T-helper 1 cell treated with Interleukin-12 subunit alpha and Interleukin-12 subunit beta and Interleukin-4 antibody, amounts not matched to agents 30 μg/mL and 1 μg/mL, for 36 hours (primary cell): ENCODE data around the gene PTEN.
"Not testable (repeated sequence)": the region's sequence is repeated elsewhere in the genome, so short reads cannot be mapped to it uniquely, and the experiment has no call there.

Experiments
- H3K27ac Mint-ChIP-seq: one replicate; pipeline ENCODE4 v1.8.0; 2021; ENCODE audit warnings: mild to moderate bottlenecking, mixed read lengths
- H3K27me3 Mint-ChIP-seq: one replicate; pipeline ENCODE4 v1.8.0; 2021; ENCODE audit warnings: low read depth, mixed read lengths
- H3K36me3 Mint-ChIP-seq: one replicate; pipeline ENCODE4 v1.8.0; 2021; ENCODE audit warnings: low read depth, mixed read lengths
- H3K4me1 Mint-ChIP-seq: one replicate; pipeline ENCODE4 v1.8.0; 2021; ENCODE audit warnings: low read depth, mixed read lengths
- H3K4me3 Mint-ChIP-seq: one replicate; pipeline ENCODE4 v1.8.0; 2021; ENCODE audit warnings: mild to moderate bottlenecking, moderate library complexity, mixed read lengths
- H3K9me3 Mint-ChIP-seq: one replicate; pipeline ENCODE4 v1.8.0; 2021; ENCODE audit warnings: mixed read lengths

The PTEN gene

DNA sequence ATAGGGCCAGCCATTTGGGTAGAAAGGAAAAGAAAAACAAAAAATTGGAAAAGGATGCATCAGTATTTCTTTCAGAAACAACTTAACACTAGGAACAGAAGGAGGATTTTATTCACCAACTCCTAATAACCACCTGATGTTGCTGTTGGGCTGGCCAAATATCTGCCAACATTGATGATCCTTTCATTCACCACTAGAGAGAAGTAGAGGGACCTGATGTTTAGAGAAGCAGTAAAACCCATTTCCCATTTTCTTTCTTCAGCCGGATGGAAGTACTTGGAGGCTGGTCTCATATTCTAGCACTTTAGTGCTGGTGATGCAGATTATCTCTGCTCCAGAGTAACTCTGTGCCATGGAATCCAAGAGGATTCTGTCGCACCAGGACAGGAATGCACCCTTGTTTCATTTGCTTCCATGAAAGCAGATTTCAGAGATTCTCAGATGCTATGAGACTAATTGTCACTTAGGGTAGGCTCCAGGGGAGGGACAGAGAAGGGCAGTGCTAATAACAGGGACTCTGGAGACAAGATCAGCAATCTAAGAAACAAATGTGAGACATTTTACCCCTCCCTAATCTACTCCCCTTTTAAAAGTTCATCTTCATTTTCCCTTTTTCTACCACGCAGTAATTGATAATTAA, 3.1 kb upstream of the PTEN start:
- H3K9me3 Mint-ChIP-seq: no peaks in the 10 kb centered on the region
- peaks cover 6% of the 10 kb centered on the region for H3K36me3 Mint-ChIP-seq
- H3K4me3 Mint-ChIP-seq: peak overlapping the region; percentile 19
- H3K27ac Mint-ChIP-seq: no peak overlapping the region
- peaks cover 24% of the 10 kb centered on the region for H3K4me1 Mint-ChIP-seq
- H3K27me3 Mint-ChIP-seq: peaks cover 4% of the 10 kb centered on the region

DNA sequence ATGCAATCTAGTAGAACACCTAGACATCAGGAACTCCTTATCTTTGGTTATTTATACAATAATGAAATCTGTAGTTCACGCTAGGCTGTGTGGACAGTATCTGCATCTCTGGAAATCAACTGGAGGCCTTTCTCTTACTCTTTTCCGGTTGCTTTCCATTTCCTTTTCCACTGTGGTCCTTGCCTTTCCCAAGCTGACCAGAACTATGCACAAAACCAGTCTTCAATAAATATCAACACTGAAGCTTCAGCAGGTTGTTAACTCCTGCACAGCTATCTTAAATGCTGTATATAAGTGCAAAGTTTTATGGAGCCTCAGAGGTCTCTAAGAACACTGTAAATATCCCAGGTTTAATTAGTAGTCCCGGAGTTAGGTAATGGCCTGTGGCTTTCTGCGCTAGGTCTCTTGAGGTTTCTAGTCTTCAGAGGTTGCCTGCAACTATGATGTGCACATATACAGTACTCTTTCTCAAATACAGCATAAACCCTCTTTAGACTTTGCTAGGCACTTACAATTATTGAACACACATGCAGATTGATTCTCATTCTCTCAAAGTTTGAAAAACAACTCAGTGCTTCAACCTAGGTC, 2.5 kb upstream of the PTEN start:
- H3K9me3 Mint-ChIP-seq: no peaks in the 10 kb centered on the region
- no peak overlapping the region for H3K27ac Mint-ChIP-seq
- H3K27me3 Mint-ChIP-seq: peaks cover 4% of the 10 kb centered on the region
- H3K36me3 Mint-ChIP-seq: peaks cover 12% of the 10 kb centered on the region
- peaks cover 29% of the 10 kb centered on the region for H3K4me1 Mint-ChIP-seq
- H3K4me3 Mint-ChIP-seq: peak overlapping the region; percentile 97

DNA sequence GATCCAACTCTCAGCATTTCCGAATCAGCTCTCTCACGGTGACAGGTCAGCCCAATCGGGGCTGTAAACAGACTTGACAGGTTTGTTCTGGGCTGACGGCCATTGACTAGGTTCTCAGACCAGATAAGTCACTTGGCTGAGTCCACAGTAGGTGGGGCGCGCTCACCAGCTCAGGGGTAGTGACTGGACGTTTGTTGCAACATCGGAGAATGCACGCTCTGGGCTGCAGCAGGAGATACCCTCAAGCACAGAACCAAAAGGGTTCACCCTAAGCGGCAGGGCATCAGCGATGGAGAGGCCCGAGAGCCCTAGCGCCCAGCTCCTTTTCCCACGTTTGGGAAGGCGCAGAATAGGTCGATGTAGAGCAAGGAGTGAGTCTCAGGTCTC, 1.9 kb upstream of the PTEN start:
- H3K4me3 Mint-ChIP-seq: peak overlapping the region; percentile 97
- peak overlapping the region; percentile 93 for H3K27ac Mint-ChIP-seq
- H3K4me1 Mint-ChIP-seq: peaks cover 33% of the 10 kb centered on the region
- no peaks in the 10 kb centered on the region for H3K9me3 Mint-ChIP-seq
- H3K27me3 Mint-ChIP-seq: peaks cover 4% of the 10 kb centered on the region
- peaks cover 14% of the 10 kb centered on the region for H3K36me3 Mint-ChIP-seq

DNA sequence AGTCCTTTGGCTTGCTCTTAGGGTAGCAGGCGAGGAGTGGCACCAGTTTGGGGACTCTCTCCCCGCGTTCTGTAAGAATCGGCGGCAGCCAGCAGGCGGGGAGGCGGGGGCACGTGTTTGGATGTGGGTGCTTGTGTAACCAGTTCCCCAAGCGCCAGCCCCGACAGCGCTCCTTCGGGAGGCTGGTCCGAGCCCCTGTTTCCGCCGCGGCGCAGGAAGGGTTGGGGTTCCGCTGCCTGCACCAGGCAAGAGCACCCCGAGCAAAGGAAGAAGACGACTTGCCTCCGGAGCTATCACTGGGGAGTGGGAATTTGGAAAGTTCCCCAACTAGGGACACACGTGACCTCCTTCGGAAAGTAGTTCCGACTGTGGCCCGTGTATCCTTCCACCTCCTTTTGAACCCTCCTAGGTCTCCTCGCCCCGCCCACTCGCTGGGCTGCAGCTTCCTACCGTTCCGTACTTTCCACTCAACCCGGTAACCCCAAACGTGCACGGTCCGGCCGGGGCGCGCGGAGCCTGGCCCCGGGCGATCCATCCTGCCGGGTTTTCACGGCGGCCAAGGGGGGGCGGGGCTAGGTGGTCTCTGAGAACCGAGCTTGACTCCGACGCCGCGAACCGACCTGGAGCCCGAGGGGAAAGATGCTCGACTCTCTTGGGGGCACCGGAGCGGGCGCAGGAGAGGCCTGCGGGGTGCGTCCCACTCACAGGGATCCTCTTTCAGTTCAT, 1.3 kb upstream of the PTEN start:
- peak overlapping the region; percentile 97 for H3K4me3 Mint-ChIP-seq
- H3K27ac Mint-ChIP-seq: peak overlapping the region; percentile 93
- H3K36me3 Mint-ChIP-seq: peaks cover 17% of the 10 kb centered on the region
- H3K27me3 Mint-ChIP-seq: peaks cover 4% of the 10 kb centered on the region
- no peaks in the 10 kb centered on the region for H3K9me3 Mint-ChIP-seq
- peaks cover 36% of the 10 kb centered on the region for H3K4me1 Mint-ChIP-seq

DNA sequence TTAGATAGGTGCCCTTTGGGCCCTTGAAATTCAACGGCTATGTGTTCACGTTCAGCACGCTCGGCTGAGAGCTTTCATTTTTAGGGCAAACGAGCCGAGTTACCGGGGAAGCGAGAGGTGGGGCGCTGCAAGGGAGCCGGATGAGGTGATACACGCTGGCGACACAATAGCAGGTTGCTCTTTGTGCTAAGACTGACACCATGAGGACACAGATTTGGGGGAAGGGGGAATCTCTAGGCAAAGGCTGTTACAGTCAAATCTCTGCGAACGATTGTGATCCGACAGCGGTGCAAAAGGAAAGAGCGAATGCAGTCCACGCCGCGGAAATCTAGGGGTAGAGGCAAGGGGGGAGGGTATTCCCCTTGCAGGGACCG, 759 bp upstream of the PTEN start:
- Mint-ChIP-seq H3K9me3 (no peaks in the 10 kb centered on the region), H3K27me3 (peaks cover 4% of the 10 kb centered on the region), H3K4me3 (peak overlapping the region; percentile 97), H3K36me3 (peaks cover 17% of the 10 kb centered on the region), H3K27ac (peak overlapping the region; percentile 93), H3K4me1 (peaks cover 38% of the 10 kb centered on the region)

DNA sequence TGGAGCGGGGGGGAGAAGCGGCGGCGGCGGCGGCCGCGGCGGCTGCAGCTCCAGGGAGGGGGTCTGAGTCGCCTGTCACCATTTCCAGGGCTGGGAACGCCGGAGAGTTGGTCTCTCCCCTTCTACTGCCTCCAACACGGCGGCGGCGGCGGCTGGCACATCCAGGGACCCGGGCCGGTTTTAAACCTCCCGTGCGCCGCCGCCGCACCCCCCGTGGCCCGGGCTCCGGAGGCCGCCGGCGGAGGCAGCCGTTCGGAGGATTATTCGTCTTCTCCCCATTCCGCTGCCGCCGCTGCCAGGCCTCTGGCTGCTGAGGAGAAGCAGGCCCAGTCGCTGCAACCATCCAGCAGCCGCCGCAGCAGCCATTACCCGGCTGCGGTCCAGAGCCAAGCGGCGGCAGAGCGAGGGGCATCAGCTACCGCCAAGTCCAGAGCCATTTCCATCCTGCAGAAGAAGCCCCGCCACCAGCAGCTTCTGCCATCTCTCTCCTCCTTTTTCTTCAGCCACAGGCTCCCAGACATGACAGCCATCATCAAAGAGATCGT, 598 bp downstream of the PTEN start:
- Mint-ChIP-seq H3K4me1 (peaks cover 46% of the 10 kb centered on the region), H3K27ac (peak overlapping the region; percentile 86), H3K4me3 (peak overlapping the region; percentile 95), H3K36me3 (peaks cover 24% of the 10 kb centered on the region)
- H3K9me3 Mint-ChIP-seq, H3K27me3 Mint-ChIP-seq: not testable (repeated sequence)

DNA sequence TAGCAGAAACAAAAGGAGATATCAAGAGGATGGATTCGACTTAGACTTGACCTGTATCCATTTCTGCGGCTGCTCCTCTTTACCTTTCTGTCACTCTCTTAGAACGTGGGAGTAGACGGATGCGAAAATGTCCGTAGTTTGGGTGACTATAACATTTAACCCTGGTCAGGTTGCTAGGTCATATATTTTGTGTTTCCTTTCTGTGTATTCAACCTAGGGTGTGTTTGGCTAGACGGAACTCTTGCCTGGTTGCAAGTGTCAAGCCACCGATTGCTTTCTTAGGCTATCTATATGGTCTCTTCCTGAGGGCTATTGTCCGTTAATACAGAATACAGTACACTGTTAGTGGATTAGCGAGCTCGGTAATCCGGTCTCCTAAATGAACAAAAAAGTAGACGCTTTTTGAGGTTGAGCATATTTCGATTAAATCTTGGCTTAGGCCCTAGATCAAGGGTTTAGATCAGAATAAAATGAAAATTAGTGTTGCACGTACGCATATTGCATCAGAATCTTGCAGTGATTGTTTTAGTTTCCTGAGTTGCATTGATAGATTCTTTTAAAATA, 1.2 kb downstream of the PTEN start:
- Mint-ChIP-seq H3K4me1 (peaks cover 46% of the 10 kb centered on the region), H3K9me3 (no peaks in the 10 kb centered on the region), H3K36me3 (peaks cover 27% of the 10 kb centered on the region), H3K27ac (peak overlapping the region; percentile 86), H3K4me3 (peak overlapping the region; percentile 95), H3K27me3 (peaks cover 4% of the 10 kb centered on the region)

DNA sequence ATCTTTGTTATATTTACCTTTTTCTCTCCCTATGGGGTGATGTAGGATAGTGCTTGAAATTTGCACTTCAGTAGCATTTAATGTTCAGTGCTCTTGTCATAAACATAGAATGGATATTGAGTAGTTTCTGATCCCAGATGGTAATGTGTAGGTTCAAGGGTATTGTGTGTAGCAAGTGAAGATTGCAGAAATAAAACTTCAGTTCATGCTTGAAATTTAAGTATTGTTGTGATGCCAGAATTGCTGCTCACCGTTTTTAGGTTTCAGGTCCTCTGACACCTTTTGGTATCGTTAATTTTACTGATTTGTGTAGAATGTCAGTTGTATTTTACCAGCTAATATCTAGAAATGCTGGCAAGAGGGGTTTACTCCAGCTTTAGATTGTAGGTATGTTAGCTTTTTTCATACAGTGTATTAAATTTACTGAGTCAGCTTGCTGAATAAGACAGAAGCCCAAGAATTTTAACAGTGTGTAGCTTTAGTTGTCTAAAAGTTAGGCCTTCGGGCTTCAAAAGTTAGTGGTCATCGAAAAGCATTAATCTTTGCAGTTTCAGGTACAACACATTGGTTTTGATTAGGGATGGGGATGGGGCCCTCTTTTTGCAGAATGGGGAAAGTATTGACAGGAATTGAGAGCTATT, 1.9 kb downstream of the PTEN start:
- Mint-ChIP-seq H3K4me3 (peak overlapping the region; percentile 95), H3K4me1 (peaks cover 45% of the 10 kb centered on the region), H3K27ac (peak overlapping the region; percentile 86), H3K9me3 (no peaks in the 10 kb centered on the region), H3K27me3 (peaks cover 4% of the 10 kb centered on the region), H3K36me3 (peaks cover 27% of the 10 kb centered on the region)

DNA sequence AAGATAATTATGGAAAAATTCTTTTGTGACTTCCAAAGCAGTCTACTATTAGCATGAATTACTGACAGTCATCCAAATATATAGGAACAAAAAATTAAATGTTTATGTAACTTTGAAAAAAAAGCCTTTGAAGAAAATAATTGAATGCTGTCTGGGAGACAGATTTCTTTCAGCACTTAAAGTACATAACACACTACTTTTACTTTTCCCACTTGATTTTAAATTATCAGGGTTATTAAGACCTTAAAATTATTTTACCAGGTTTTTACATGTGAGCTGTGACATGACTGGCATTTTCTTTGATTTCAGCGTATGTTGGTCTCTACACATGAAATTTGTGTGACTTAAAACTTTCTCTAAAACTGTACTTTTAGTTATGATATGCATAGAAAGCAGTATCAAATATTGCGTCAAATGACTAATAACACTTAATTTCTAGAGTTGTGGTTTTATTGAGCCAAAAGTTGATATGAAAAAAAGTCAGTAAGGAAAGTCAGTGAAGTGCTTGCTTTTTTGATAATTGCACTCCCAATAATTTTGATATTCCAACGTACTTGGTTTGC, 3.1 kb downstream of the PTEN start:
- peaks cover 34% of the 10 kb centered on the region for H3K36me3 Mint-ChIP-seq

DNA sequence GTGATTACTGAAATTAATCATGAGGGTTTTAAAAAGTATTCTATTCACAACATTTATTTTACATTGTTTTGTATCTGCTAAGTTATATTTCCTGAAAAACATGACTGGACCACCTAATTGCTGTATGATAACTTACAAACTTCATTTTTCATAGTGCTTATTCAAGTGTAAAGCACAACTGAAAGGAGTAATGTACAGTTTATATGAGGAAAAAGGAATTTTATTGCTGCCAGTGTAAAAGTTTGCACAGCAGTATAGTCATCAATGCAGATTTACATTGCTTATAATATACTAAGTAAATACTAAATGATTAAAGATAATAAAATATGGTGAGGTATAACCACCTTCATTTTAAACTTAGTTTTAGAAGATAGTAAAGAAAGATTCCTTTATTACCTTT, 4.0 kb downstream of the PTEN start:
- H3K27ac Mint-ChIP-seq: no peak overlapping the region
- no peaks in the 10 kb centered on the region for H3K27me3 Mint-ChIP-seq
- peaks cover 34% of the 10 kb centered on the region for H3K36me3 Mint-ChIP-seq
- H3K4me3 Mint-ChIP-seq: peak overlapping the region; percentile 70
- peaks cover 42% of the 10 kb centered on the region for H3K4me1 Mint-ChIP-seq
- H3K9me3 Mint-ChIP-seq: no peaks in the 10 kb centered on the region

More for the DNA sequence above, 3.1 kb downstream of the PTEN start:
- peak overlapping the region; percentile 95 for H3K4me3 Mint-ChIP-seq
- peaks cover 48% of the 10 kb centered on the region for H3K4me1 Mint-ChIP-seq
- peaks cover 2% of the 10 kb centered on the region for H3K27me3 Mint-ChIP-seq
- H3K27ac Mint-ChIP-seq: peak overlapping the region; percentile 43
- no peaks in the 10 kb centered on the region for H3K9me3 Mint-ChIP-seq

DNA sequence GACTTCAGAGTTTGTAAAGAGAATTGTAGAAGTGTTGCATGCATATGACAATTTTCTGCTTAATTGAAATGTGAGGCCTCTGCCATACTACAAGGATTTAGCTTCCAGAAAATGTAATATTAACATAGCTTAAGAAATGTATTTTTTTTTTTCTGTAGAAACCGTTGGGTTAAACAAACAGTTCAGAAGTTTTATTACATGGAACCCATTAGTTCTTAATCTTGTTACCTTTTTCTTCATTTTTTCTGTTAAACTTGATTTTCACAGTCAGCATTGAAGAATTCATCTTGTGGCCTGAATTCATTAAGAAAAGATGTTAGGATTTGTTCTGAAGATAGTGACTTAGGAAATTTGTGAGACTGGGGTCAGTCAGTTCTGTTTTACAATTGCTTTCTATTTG, 4.9 kb downstream of the PTEN start:
- H3K36me3 Mint-ChIP-seq: peaks cover 34% of the 10 kb centered on the region
- no peaks in the 10 kb centered on the region for H3K27me3 Mint-ChIP-seq
- H3K9me3 Mint-ChIP-seq: no peaks in the 10 kb centered on the region
- peaks cover 39% of the 10 kb centered on the region for H3K4me1 Mint-ChIP-seq
- H3K4me3 Mint-ChIP-seq: peak overlapping the region; percentile 63
- H3K27ac Mint-ChIP-seq: no peak overlapping the region

DNA sequence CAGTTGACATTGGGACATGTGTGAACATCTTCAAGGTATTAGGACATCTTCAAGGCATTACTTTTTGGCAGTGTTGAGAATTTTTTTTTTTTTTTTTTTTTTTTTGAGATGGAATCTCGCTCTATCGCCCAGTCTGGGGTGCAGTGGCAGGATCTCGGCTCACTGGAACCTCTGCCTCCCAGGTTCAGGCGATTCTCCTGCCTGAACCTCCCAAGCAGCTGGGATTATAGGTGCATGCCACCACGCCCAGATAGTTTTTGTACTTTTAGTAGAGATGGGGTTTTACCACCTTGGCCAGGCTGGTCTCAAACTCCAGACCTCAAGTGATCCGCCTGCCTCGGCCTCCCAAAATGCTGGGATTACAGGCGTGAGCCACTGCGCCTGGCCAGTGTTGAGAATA, 5.7 kb downstream of the PTEN start:
- H3K4me3 Mint-ChIP-seq: peak overlapping the region; percentile 13
- H3K27me3 Mint-ChIP-seq, H3K9me3 Mint-ChIP-seq, H3K27ac Mint-ChIP-seq: not testable (repeated sequence)
- peaks cover 34% of the 10 kb centered on the region for H3K36me3 Mint-ChIP-seq
- H3K4me1 Mint-ChIP-seq: peaks cover 43% of the 10 kb centered on the region

DNA sequence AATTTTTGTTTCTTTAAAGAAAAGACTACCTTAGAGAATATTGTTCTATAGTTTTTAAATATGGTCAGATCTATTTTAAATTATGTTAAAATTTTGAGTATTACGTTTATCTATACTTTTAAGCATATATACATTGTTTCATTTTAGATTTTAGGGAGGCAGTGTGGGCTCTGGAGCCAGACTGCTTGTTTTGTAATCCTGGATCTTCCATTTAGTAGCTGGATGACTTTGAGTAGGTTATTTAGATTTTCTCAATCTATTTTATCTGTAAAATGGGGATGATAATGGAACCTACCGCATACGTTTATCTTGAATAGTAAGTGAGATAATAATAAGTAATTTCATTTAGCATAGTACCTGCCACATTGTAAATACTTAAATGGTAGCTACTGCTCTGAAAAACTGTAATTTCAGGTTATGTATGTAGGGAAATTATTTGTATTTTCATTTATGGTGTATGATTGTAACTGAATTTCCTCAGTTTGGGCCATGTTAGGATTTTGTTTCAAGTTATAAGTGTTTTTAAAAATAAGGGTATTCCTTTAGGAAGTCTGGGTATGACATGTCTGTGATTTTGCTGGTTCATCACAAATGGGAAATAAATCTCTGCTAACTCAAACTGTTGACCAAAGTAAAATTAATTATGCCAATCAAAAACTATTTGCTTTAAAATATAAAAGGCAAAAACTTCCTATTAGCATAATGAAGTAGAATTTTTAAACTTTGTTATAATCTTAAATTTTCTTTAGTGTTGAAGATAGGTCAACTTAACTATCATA, 6.5 kb downstream of the PTEN start:
- peaks cover 43% of the 10 kb centered on the region for H3K4me1 Mint-ChIP-seq
- H3K9me3 Mint-ChIP-seq: no peaks in the 10 kb centered on the region
- H3K27ac Mint-ChIP-seq: no peak overlapping the region
- H3K4me3 Mint-ChIP-seq: no peak overlapping the region
- peaks cover 31% of the 10 kb centered on the region for H3K36me3 Mint-ChIP-seq
- H3K27me3 Mint-ChIP-seq: no peaks in the 10 kb centered on the region
